ENCODE measurements around the gene PLSCR5.

The PLSCR5 gene

DNA sequence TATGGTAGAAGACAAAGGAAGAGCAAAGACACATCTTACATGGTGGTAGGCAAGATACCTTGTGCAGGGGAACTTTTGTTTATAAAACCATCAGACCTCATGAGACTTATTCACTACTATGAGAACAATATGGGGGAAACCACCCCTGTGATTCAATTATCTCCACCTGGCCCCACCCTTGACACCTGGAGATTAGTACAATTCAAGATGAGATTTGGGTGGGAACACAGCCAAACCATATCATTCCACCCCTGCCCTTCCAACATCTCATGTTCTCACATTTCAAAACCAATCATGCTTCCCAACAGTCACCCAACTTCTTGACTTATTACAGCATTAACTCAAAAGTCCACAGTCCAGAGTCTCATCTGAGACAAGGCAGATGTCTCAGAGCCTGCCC is 39.0 kb downstream of the PLSCR5 start:
- H3K4me3 ChIP-seq (ENCODE audit: low read depth, low read length) = no peak overlapping the region
- TF ChIP-seq, protein P1, sequence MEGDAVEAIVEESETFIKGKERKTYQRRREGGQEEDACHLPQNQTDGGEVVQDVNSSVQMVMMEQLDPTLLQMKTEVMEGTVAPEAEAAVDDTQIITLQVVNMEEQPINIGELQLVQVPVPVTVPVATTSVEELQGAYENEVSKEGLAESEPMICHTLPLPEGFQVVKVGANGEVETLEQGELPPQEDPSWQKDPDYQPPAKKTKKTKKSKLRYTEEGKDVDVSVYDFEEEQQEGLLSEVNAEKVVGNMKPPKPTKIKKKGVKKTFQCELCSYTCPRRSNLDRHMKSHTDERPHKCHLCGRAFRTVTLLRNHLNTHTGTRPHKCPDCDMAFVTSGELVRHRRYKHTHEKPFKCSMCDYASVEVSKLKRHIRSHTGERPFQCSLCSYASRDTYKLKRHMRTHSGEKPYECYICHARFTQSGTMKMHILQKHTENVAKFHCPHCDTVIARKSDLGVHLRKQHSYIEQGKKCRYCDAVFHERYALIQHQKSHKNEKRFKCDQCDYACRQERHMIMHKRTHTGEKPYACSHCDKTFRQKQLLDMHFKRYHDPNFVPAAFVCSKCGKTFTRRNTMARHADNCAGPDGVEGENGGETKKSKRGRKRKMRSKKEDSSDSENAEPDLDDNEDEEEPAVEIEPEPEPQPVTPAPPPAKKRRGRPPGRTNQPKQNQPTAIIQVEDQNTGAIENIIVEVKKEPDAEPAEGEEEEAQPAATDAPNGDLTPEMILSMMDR (IDR thresholded peaks at IDR 0.05; ENCODE audit: low read depth, low read length) = no peak

DNA sequence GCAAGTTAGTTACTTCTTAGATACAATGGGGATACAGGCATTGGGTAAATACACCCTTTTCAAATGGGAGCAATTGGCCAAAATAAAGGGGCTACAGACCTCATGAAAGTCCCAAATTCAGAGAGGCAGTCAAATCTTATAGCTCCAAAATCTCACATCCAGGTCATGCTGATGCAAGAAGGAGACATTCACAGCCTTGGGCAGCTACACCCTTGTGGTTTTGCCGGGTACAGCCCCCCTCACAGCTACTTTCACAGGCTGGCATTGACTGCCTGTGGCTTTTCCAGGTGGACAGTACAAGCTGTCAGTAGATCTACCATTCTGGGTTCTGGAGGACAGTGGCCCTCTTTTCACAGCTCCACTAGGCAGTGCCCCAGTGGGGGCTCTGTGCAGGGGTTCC is 43.3 kb downstream of the PLSCR5 start:
- TF ChIP-seq, protein P1 (IDR thresholded peaks at IDR 0.05; ENCODE audit: low read depth, low read length) = no peak
- no peak overlapping the region for H3K4me3 ChIP-seq (ENCODE audit: low read depth, low read length)

DNA sequence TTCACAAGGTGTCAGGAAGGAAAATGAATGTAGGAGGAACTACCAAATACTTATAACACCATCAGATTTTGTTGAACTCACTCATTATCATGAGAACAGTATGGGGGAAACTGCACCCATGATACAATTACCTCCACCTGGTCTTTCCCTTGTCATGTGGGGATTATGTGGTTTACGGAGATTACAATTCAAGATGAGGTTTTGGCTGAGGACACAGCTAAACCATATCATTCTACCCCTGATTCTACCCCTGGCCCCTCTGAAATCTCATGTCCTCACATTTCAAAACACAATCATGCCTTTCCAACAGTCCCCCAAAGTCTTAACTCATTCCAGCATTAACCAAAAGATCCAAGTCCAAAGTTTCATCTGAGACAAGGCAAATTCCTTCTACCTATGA is 43.7 kb downstream of the PLSCR5 start:
- no peak overlapping the region for H3K4me3 ChIP-seq (ENCODE audit: low read depth, low read length)
- TF ChIP-seq, protein P1 (IDR thresholded peaks at IDR 0.05; ENCODE audit: low read depth, low read length) = no peak

DNA sequence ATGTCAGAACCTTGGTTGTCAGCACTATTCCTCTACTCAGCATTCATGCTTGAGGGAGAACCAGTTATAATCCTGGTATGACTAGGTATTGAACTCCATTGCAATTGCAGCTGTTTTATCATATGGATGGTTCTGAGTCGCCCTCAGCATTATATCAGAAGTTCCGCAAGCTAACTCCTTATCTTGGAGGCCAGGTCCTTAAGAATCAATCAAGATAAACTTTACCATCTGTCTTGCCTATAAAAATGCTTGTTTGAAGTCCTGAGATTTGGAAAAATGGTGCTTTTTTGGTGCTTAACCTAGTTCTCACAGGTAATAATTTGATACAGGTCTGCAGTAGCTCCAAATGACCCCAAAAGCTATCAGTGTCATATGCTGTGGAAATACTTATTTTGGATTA is 44.5 kb downstream of the PLSCR5 start:
- no peak overlapping the region for H3K4me3 ChIP-seq (ENCODE audit: low read depth, low read length)
- TF ChIP-seq, protein P1 (IDR thresholded peaks at IDR 0.05; ENCODE audit: low read depth, low read length) = no peak

DNA sequence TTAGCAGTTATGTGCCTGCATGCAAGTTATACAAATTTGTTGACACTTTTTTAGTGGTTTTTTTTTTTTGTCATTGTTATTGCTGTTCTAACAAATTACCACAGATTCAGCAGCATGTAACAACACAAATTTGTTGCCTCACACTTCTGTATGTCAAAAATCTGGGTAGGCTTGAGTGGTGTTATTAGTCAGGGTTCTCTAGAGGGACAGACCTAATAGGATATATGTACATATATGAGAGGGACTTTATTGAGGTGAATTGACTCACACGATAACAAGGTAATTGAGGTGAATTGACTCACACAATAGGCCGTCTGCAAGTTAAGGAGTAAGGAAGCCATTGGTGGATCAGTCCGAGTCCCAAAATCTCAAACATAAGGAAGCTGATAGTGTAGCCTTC is 45.8 kb downstream of the PLSCR5 start:
- no peak overlapping the region for H3K4me3 ChIP-seq (ENCODE audit: low read depth, low read length)
- TF ChIP-seq, protein P1 (IDR thresholded peaks at IDR 0.05; ENCODE audit: low read depth, low read length) = no peak

DNA sequence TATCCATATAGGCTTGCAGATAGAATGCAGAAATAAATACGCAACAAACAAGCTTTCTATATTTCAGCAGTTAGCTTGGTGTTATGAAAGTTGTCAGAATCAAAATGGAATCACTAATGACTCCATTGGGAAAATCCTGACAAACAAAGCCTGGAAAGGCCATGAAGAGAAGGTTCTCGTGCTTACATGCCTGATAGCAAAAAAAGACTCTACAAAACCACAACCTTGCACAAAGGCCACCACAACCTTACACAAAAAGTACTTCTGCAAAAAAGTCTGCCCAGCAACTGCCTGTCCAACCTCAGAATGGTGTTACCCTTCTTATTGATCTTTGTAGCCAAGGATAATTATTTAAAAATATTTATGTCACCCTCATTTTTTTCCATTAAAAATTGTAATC is 46.4 kb downstream of the PLSCR5 start:
- H3K4me3 ChIP-seq (ENCODE audit: low read depth, low read length) = no peak overlapping the region
- TF ChIP-seq, protein P1 (IDR thresholded peaks at IDR 0.05; ENCODE audit: low read depth, low read length) = no peak

DNA sequence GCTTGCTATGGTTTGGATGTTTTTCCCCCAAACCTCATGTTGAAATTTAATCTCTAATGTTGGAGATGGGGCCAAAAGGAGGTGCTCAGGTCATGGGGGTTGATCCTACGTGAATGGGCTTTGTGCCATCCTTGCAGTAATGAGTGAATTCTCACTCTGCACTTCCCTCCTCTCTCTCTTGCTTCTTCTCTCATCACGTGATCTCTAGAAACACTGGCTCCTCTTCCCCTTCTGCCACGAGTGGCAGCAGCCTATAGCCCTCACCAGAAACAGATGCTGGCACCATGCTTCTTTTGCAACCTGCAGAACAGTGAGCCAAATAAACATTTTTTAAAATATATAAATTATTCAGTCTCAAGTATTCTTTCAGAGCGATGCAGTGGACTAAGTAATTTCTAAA is 47.4 kb downstream of the PLSCR5 start:
- TF ChIP-seq, protein P1 (IDR thresholded peaks at IDR 0.05; ENCODE audit: low read depth, low read length) = no peak
- H3K4me3 ChIP-seq (ENCODE audit: low read depth, low read length) = no peak overlapping the region

Data from WI38 (cell line).